Activated T-helper 9 cell treated with anti-CD3 and anti-CD28 coated beads, Interleukin-2, amount 50 U/mL, for 16 hours (primary cell): ENCODE data around the gene ALG12.

Experiments
- DNase-seq: peaks from one replicate; pipeline ENCODE4 v3.0.0-alpha.2; 2020; ENCODE audit warnings: low read depth

ALG12 gene

GRCh38 chr22:49917974-49918910, at the start of gene ALG12, which contains the start of gene CRELD2:
ALG12 (minus strand) TSS chr22:49918438; CDS start chr22:49913765, 4,673 bp downstream.
CRELD2 (plus strand) TSS chr22:49918634; CDS start chr22:49918770, 136 bp downstream.
- DNase-seq: peak; percentile 98

- DNase-seq: no peak
Observed at GRCh38 chr22:49967706-49968208, 49.5 kb upstream of the ALG12 start.

DNA sequence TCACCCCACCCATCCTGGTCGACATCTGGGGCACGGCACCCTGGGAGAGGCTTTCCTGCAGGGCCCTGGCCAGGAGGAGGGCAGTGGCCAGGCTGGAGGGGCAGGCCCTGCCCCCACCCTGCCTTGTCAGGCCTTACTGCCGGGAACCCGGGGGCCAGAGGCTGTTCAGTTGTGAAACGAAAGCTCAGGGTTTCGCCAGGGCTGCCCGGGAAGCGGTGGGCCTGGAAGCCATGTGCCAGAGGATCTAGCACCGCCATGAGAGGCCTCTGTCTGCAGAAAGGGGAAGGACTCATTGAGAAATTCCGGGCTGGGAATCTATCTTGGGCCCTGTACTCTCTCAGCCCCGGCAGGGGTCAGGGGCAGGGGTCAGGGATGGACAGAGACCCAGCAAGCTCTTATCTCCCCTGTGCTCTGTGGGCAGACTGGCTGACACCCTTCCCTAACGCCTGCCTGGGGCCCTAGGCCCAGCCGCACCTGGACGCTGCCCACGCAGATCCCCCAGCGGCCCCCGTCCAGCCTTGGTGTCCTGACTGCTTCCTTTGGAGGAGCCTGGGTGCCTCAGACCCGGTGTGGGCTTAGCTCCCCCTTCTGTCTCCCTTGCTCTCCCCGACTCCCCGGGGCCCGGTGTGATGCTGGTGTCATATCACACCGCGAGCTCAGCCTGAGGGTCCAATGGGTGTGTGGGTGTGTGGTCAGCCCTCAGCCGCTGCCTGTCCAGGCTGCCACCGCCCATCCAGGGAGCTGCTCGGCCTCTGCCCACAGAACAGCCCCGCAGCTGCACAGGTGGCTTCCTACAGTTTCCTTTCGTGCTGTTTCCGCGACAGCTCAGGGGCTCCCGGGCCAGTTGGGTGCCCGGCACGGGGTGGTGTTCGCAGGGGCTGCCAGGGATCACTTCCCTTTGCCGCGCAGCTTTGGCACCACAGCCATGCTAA, 48.8 kb upstream of the ALG12 start:
- no peak for DNase-seq

- DNase-seq: no peak
Observed at GRCh38 chr22:49966041-49966773, 48.0 kb upstream of the ALG12 start.

DNA sequence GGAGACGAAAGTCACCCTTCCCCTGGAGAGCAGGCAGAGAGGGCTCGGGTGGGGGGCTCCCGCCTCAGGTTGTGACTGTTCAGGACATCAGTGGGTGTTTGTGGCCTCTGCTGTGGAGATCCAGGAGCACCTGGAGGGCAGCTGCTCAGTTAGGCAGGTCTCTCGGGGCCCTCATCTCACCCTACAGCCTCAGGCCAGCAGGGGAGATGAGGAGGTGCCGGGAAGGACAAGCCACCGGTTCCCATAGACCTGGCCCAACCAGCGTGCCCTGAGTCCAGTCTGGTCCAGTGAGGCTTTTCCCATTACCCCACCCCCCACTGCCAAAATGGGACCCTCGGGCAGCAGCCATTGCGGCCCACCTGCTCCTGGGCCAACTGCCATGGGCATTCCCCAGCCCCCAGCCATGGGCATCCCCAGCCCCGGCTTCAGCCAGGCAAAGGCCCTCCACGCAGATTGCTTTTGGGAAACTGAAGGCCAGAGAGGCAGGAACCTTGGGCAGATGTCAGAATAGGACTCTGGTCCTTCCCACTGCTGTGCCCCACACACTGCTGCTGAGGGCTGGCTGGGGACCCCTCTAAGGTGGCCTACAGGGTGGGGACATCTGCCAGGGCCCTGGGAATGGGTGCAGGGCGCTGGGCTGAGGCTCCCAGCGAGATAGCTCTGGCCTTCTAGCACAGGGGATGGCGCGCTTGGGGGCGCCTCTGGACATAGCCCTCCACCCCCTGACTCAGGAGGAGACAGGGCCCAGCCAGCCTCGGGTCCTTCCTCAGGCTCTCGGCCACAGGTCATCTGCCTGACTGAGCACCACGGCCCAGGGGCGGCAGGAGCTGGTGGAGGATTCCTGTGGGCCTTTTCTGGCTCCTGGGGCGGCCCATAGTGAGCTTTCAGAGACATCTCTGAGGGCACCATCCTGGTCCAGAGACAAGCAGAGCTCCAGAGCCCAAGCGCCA, 47.1 kb upstream of the ALG12 start:
- no peak for DNase-seq

- DNase-seq: no peak
Observed at GRCh38 chr22:49964136-49965090, 46.2 kb upstream of the ALG12 start.

DNA sequence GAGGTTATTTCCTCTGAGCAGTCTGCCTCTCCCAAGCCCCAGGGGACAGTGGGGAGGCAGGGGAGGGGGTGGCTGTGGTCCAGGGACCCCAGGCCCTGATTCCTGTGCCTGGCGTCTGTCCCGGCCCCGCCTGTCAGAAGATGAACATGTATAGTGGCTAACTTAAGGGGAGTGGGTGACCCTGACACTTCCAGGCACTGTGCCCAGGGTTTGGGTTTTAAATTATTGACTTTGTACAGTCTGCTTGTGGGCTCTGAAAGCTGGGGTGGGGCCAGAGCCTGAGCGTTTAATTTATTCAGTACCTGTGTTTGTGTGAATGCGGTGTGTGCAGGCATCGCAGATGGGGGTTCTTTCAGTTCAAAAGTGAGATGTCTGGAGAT, 45.4 kb upstream of the ALG12 start:
- no peak for DNase-seq

DNA sequence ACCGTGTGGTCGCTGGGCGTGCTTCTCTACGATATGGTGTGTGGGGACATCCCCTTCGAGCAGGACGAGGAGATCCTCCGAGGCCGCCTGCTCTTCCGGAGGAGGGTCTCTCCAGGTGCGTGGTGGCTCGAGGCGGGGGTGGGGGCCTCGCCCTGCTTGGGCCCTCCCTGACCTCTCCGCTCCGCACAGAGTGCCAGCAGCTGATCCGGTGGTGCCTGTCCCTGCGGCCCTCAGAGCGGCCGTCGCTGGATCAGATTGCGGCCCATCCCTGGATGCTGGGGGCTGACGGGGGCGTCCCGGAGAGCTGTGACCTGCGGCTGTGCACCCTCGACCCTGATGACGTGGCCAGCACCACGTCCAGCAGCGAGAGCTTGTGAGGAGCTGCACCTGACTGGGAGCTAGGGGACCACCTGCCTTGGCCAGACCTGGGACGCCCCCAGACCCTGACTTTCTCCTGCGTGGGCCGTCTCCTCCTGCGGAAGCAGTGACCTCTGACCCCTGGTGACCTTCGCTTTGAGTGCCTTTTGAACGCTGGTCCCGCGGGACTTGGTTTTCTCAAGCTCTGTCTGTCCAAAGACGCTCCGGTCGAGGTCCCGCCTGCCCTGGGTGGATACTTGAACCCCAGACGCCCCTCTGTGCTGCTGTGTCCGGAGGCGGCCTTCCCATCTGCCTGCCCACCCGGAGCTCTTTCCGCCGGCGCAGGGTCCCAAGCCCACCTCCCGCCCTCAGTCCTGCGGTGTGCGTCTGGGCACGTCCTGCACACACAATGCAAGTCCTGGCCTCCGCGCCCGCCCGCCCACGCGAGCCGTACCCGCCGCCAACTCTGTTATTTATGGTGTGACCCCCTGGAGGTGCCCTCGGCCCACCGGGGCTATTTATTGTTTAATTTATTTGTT, 44.8 kb upstream of the ALG12 start:
- DNase-seq: no peak

DNA sequence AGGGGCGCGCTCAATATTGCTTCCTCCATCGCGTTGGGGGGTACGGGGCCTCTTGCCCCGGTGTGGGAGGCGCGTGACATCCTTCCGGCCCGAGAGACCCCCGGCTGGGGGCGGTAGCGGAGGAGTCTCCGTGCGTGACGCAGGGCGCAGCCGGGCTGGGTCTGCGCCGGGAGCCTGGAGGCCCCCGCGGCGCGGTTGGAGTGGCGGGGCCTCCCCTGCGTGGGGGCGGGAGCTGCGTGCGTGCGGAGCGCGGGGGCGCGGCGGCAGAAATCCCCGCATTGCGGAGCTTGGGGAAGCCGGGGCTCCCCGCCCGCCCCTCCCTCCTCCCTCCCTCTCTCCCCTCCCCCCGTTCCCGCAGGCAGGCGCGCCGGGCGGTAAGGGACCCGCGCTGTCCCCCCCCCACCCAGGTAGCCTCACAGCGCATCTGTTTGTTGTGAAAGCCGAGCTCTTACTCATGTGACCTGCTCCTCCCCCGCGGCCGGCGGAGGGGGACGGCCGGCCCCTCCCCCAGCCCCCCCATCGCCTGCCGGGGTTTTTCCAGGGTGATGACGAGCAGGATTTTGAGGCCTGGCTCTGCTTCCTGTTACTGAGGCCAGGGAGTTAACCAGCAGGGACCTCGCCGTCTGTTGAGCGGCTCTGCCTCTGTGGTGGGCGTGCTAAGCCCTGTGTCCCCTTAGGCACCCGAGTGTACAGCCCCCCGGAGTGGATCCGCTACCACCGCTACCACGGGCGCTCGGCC, 43.9 kb upstream of the ALG12 start:
- peak; percentile 85 for DNase-seq

GRCh38 chr22:49961601-49962011, 43.4 kb upstream of the ALG12 start:
- no peak for DNase-seq

DNA sequence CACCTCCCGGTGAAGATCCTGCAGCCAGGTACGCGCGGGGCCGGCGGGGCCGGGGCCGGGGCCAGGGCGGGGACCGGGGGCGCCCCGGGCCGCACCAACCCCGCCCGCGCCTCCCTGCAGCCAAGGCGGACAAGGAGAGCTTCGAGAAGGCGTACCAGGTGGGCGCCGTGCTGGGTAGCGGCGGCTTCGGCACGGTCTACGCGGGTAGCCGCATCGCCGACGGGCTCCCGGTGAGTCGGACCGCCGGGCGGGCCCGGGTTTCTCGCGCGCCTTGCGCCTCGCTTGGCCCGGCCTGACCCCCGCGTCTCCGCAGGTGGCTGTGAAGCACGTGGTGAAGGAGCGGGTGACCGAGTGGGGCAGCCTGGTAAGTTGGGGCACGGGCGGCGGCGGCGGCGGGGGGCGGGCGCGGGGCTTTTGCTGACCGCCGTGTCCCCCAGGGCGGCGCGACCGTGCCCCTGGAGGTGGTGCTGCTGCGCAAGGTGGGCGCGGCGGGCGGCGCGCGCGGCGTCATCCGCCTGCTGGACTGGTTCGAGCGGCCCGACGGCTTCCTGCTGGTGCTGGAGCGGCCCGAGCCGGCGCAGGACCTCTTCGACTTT, 42.9 kb upstream of the ALG12 start:
- no peak for DNase-seq

GRCh38 chr22:49960159-49961004, 42.1 kb upstream of the ALG12 start, which contains the start of gene PIM3:
PIM3 (plus strand) TSS chr22:49960772; CDS start chr22:49960948, 176 bp downstream.
- DNase-seq: peak; percentile 91

GRCh38 chr22:49959782-49960158, 41.5 kb upstream of the ALG12 start:
- DNase-seq: no peak

- DNase-seq: no peak
Observed at GRCh38 chr22:49958931-49959781, 40.9 kb upstream of the ALG12 start.

- DNase-seq: no peak
Observed at GRCh38 chr22:49958366-49958921, 40.2 kb upstream of the ALG12 start.
